Uterus (tissue), 2 donors: Measurements from ENCODE around the gene C16orf95.

ENCODE experiments used
- CTCF ChIP-seq, 4 experiments: fragments of 200-600 bp in 2 of 4; fragments of 450-650 bp in 2 of 4; sonication (generic) in 2 of 4; IDR thresholded peaks; one replicate each; pipeline ENCODE4 v1.5.1; 2016 to 2019; ENCODE audit warnings: antibody characterized with exemption in 4 of 4, mild to moderate bottlenecking in 2 of 4, moderate library complexity in 1 of 4
- POLR2A ChIP-seq, 2 donors: fragments of 450-650 bp; IDR thresholded peaks; one replicate each; pipeline ENCODE4 v1.6.1; 2016; ENCODE audit warnings: antibody characterized with exemption in 2 of 2, mild to moderate bottlenecking in 1 of 2, moderate library complexity in 1 of 2

- TF ChIP-seq CTCF (IDR thresholded peaks at IDR 0.05): no peak
- no peak for TF ChIP-seq POLR2A (IDR thresholded peaks at IDR 0.05)
These were observed 13.7 kb downstream of the C16orf95 start for GRCh38 chr16:87303431-87303930.
